ENCODE measurements around the gene ZNF143. TPM values are rescaled to one million over a fixed set of nuclear protein-coding genes. Genes with fewer than 3 reads are reported as not detected.
A peak's percentile ranks its signal among the peaks of the same experiment; 100 is the strongest.

ZNF143 gene
- total and polyA plus RNA-seq, 2 of the 4 experiments (the other 2 are of a cell fraction) = 23.8 to 49.6 TPM

DNA sequence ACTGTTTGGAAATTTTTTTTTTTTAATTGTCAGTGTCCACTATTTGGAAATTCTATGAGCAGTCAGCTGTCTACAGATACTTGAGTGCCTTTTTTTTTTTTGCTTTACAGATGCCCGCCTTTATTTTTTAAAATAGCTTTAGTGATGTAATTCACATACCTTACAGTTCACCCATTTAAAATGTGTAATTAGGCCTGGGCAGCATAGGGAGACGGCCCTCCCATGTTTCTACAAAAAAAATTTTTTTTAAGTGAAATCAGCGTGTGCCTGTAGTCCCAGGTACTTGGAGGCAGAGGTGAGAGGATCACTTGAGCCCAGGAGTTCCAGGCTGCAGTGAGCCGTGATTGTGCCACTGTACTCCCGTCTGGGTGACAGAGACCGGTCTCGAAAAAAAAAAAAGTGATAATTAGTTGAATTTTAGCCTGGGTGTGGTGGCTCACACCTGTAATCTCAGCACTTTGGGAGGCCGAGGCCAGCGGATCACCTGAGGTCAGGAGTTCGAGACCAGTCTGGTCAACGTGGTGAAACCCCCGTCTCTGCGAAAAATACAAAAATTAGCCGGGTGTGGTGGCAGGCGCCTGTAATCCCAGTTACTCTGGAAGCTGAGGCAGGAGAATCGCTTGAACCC is 1.5 kb downstream of the ZNF143 start:
- H3K27ac ChIP-seq (ENCODE audit: insufficient read depth, low read length) = peak overlapping the region; percentile 67; the same call in 1 of the 2 replicates
- no peaks in the 10 kb centered on the region for H3K27me3 ChIP-seq (ENCODE audit: control insufficient read depth, insufficient read depth, low read length)
- ChIA-PET POLR2A (ENCODE audit: unreplicated experiment) (interaction anchor here (0.6 kb wide), 2 partner anchors 240 to 435 kb away, joined by 3 to 4 read pairs; no protein-coding TSS in a partner anchor), CTCF (interaction anchor here (0.7 kb wide), 1 partner anchor 156 kb away, joined by 3 read pairs; no protein-coding TSS in a partner anchor)
- H3K36me3 ChIP-seq (ENCODE audit: control insufficient read depth, insufficient read depth, low read length) = no peaks in the 10 kb centered on the region
- no peak overlapping the region for H2BK20ac ChIP-seq (ENCODE audit: low read depth, low read length)
- no peaks in the 10 kb centered on the region for H3K4me1 ChIP-seq (ENCODE audit: control insufficient read depth, insufficient read depth, low read length)
- peak overlapping the region; percentile 56; the same call in 1 of the 2 replicates for H2AK5ac ChIP-seq (ENCODE audit: low read depth, low read length)
- H4K8ac ChIP-seq (ENCODE audit: low read depth in 2 of 2, low read length in 2 of 2) = peak overlapping the region; percentile 67 to 91; a peak in 3 of 4 replicates
- BruUV-seq (replicated peaks) = no TSS peak
- intact Hi-C loops (cut with micrococcal nuclease) = loop anchor here (5.0 kb wide), 1 partner anchor 150 kb away; no protein-coding TSS in a partner anchor
- H3K9ac ChIP-seq (ENCODE audit: low read depth, low read length) = peak overlapping the region; percentile 92; the same call in 1 of the 2 replicates
- H2BK15ac ChIP-seq (ENCODE audit: low read depth, low read length) = no peak overlapping the region
- H2BK5ac ChIP-seq (ENCODE audit: low read depth, low read length, poor library complexity, severe bottlenecking) = peak overlapping the region; percentile 92
- ATAC-seq (ENCODE audit: low read depth) (no peak), DNase-seq (peak; percentile 25)
- H4K91ac ChIP-seq (ENCODE audit: insufficient read depth, low read depth, low read length) = peak overlapping the region; percentile 52; the same call in 1 of the 2 replicates
- no peak overlapping the region for H3K18ac ChIP-seq (ENCODE audit: low read depth, low read length)
- dilution Hi-C loops (cut with HindIII; ENCODE audit: low sequenced_read_pairs, unreplicated experiment) = no loop called here
- H3K4me3 ChIP-seq (ENCODE audit: insufficient read depth, low read depth, low read length) = 0 out of 2 replicates have a peak overlapping the region, but pooled peaks have one; percentile 55
- TF ChIP-seq CEBPB (IDR thresholded peaks at IDR 0.05; ENCODE audit: low read depth, low read length) (no peak), MXI1 (IDR thresholded peaks at IDR 0.05; ENCODE audit: borderline replicate concordance, low read depth, low read length) (no peak), RCOR1 (IDR thresholded peaks at IDR 0.05; ENCODE audit: insufficient replicate concordance, low read length) (no peak)
- TF ChIP-seq, protein P1, sequence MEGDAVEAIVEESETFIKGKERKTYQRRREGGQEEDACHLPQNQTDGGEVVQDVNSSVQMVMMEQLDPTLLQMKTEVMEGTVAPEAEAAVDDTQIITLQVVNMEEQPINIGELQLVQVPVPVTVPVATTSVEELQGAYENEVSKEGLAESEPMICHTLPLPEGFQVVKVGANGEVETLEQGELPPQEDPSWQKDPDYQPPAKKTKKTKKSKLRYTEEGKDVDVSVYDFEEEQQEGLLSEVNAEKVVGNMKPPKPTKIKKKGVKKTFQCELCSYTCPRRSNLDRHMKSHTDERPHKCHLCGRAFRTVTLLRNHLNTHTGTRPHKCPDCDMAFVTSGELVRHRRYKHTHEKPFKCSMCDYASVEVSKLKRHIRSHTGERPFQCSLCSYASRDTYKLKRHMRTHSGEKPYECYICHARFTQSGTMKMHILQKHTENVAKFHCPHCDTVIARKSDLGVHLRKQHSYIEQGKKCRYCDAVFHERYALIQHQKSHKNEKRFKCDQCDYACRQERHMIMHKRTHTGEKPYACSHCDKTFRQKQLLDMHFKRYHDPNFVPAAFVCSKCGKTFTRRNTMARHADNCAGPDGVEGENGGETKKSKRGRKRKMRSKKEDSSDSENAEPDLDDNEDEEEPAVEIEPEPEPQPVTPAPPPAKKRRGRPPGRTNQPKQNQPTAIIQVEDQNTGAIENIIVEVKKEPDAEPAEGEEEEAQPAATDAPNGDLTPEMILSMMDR (conservative IDR thresholded peaks at IDR 0.05; ENCODE audit: low read depth, low read length) = no peak
- H2AK9ac ChIP-seq (replicated peaks; ENCODE audit: low read depth, low read length, poor library complexity) = no peak overlapping the region
- H3K23ac ChIP-seq (ENCODE audit: low read depth, low read length) = peak overlapping the region; percentile 24; the same call in 1 of the 2 replicates
- 96% methylated on average over 8 of the region's 16 CpGs; no CpG with 5 or more reads in 1 of the 2 experiments for WGBS, 2 experiments (ENCODE audit: extremely low coverage in 2 of 2, insufficient read length in 1 of 2)
- no peaks in the 10 kb centered on the region for H3K9me3 ChIP-seq (ENCODE audit: control insufficient read depth, insufficient read depth, low read length)
- H4K5ac ChIP-seq (ENCODE audit: low read depth, low read length) = no peak overlapping the region
- H3K79me1 ChIP-seq (ENCODE audit: low read depth in 1 of 2, low read length in 2 of 2) = peaks cover 16 to 39% of the 10 kb centered on the region in 2 experiments
- H2AFZ ChIP-seq (replicated peaks; ENCODE audit: low read length, poor library complexity) = no peak overlapping the region
- H3K9me1 ChIP-seq (ENCODE audit: insufficient read depth, low read length) = no peaks in the 10 kb centered on the region
- no peak overlapping the region for H2BK120ac ChIP-seq (ENCODE audit: low read depth, low read length)
- in situ Hi-C loops (cut with MboI; ENCODE audit: low sequenced_read_pairs) = no loop called here
- H3K4ac ChIP-seq (ENCODE audit: low read depth, low read length) = peak overlapping the region; percentile 83; the same call in 1 of the 2 replicates
- peak overlapping the region; percentile 97 for H3K4me2 ChIP-seq (ENCODE audit: low read depth, low read length)
- peak overlapping the region; percentile 90; the same call in 1 of the 2 replicates for H3K14ac ChIP-seq (replicated peaks; ENCODE audit: low read depth, low read length)
- H4K20me1 ChIP-seq (ENCODE audit: insufficient read depth, low read length) = no peaks in the 10 kb centered on the region
- peak overlapping the region; percentile 99; the same call in 1 of the 2 replicates for H3K56ac ChIP-seq (ENCODE audit: extremely low read depth, insufficient read depth, low read length)
